ENCODE results near the gene LMO3. TPM values are rescaled to one million over a fixed set of nuclear protein-coding genes. Genes with fewer than 3 reads are reported as not detected.

Gene LMO3
- total RNA-seq, 2 donors from 2014 or later = 3.7 to 9.6 TPM

- intact Hi-C loops (cut with DNase I) = no loop called here
Observed at GRCh38 chr12:16610743-16611142, 4.8 kb upstream of the LMO3 start.

GRCh38 chr12:16610001-16610585 lies 4.1 kb upstream of the LMO3 start:
- intact Hi-C loops (cut with DNase I) = no loop called here
- no peaks in the 10 kb centered on the region for H3K4me1 ChIP-seq (replicated peaks)
- DNase-seq (ENCODE audit: low spot score) = no peak
- TF ChIP-seq POLR2A (IDR thresholded peaks at IDR 0.05) = no peak
- TF ChIP-seq CTCF (IDR thresholded peaks at IDR 0.05) = no peak
- TF ChIP-seq POLR2AphosphoS5 (IDR thresholded peaks at IDR 0.05) = no peak
- H3K27me3 ChIP-seq (replicated peaks; ENCODE audit: insufficient read depth) = no peaks in the 10 kb centered on the region
- 54% methylated on average over 7 of the region's 7 CpGs for WGBS
- no peaks in the 10 kb centered on the region for H3K9me3 ChIP-seq
- no peaks in the 10 kb centered on the region for H3K36me3 ChIP-seq
- no peak overlapping the region for H3K4me3 ChIP-seq
- peak overlapping the region in 1 of 2 donors; percentile 23 for H3K27ac ChIP-seq

More at GRCh38 chr12:16610743-16611142, 4.8 kb upstream of the LMO3 start:
- Histone ChIP-seq H3K27me3 (replicated peaks; ENCODE audit: insufficient read depth) (no peaks in the 10 kb centered on the region), H3K36me3 (no peaks in the 10 kb centered on the region), H3K9me3 (no peaks in the 10 kb centered on the region), H3K4me3 (no peak overlapping the region), H3K4me1 (replicated peaks) (no peaks in the 10 kb centered on the region), H3K27ac (peak overlapping the region in 1 of 2 donors; percentile 13)
- TF ChIP-seq POLR2AphosphoS5 (IDR thresholded peaks at IDR 0.05) = no peak
- no peak for TF ChIP-seq POLR2A (IDR thresholded peaks at IDR 0.05)
- TF ChIP-seq CTCF (IDR thresholded peaks at IDR 0.05) = no peak
- DNase-seq (ENCODE audit: low spot score) = no peak
- 29% methylated on average over 1 of the region's 1 CpG for WGBS

GRCh38 chr12:16608946-16609539 lies 3.1 kb upstream of the LMO3 start:
- peak overlapping the region in 1 of 2 donors; percentile 8 for H3K4me3 ChIP-seq
- intact Hi-C loops (cut with DNase I) = no loop called here
- no peaks in the 10 kb centered on the region for H3K27me3 ChIP-seq (replicated peaks; ENCODE audit: insufficient read depth)
- 41% methylated on average over 9 of the region's 9 CpGs for WGBS
- H3K36me3 ChIP-seq = no peaks in the 10 kb centered on the region
- TF ChIP-seq CTCF (IDR thresholded peaks at IDR 0.05) (no peak), POLR2A (IDR thresholded peaks at IDR 0.05) (no peak), POLR2AphosphoS5 (IDR thresholded peaks at IDR 0.05) (no peak)
- peak overlapping the region; percentile 23 to 49 for H3K27ac ChIP-seq
- H3K9me3 ChIP-seq = no peaks in the 10 kb centered on the region
- H3K4me1 ChIP-seq (replicated peaks) = no peaks in the 10 kb centered on the region
- no peak for DNase-seq (ENCODE audit: low spot score)

- DNase-seq (ENCODE audit: low spot score) = no peak
- Histone ChIP-seq H3K9me3 (no peaks in the 10 kb centered on the region), H3K27me3 (replicated peaks; ENCODE audit: insufficient read depth) (no peaks in the 10 kb centered on the region), H3K27ac (peak overlapping the region; percentile 24 to 49), H3K4me3 (peak overlapping the region in 1 of 2 donors; percentile 8), H3K36me3 (no peaks in the 10 kb centered on the region), H3K4me1 (replicated peaks) (no peaks in the 10 kb centered on the region)
- no peak for TF ChIP-seq POLR2AphosphoS5 (IDR thresholded peaks at IDR 0.05)
- TF ChIP-seq CTCF (IDR thresholded peaks at IDR 0.05) = no peak
- no peak for TF ChIP-seq POLR2A (IDR thresholded peaks at IDR 0.05)
- 77% methylated on average over 11 of the region's 11 CpGs for WGBS
- intact Hi-C loops (cut with DNase I) = no loop called here
Observed at GRCh38 chr12:16607906-16608775, 2.2 kb upstream of the LMO3 start.

Data from prostate gland (tissue), 2 donors.